ENCODE data around the gene FARP2. TPM values are rescaled to one million over a fixed set of nuclear protein-coding genes. Genes with fewer than 3 reads are reported as not detected.

The FARP2 gene
- 22.2 and 31.9 TPM in 2 replicates for total RNA-seq

GRCh38 chr2:241355983-241356870 lies at the start of gene FARP2:
Gene FARP2, plus strand, starts transcription at chr2:241356285. Its CDS starts 16,823 bp downstream, at chr2:241373108.

GRCh38 chr2:241315093-241315878 lies 40.8 kb upstream of the FARP2 start, which contains the start of gene HDLBP:
Gene HDLBP, minus strand, starts transcription at chr2:241315672. Its CDS starts 48,803 bp downstream, at chr2:241266869.

DNA sequence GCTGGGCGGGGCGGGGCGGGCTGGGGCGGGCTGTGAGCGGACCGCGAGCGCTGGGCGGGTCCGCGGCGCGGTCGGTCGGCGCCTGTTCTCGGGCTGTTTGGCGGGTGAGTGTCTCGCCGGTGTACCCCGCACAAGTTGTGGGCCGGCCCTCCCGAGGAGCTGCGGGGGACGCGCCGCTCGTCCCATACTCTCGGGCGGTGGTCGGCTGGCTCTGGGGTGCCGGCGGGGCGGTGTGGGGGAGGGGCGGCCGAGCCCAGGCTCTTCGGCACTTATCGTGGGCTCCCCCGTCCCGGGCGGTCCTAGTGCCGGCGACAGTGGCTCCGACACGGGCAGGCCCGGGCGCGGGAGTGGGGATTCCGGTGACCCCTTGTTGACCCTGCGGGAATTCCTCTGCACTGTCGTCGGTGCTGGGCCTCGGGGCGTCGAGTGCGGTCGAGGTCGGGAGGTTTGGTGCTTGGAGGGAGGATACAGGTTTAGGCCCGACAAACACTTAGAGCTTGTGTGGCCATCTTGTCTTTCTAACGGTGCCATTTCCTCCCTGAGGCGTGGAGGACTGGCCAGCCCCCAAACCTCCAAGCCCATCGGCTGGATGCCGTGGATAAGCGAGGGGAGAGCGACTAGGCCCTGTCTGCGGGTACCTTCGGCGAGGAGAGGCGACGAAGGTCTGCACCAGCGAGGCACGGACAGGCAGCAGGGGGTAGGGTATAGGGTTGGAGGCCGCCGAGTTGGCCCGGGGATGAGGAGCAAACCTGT lies 40.0 kb upstream of the FARP2 start, which contains the start of gene SEPTIN2:
SEPTIN2 (plus strand) TSS at position 47 of the 753 bp plus-strand sequence. CDS start 8,308 bp downstream, outside the sequence.

GRCh38 chr2:241508240-241509154 lies 152.4 kb downstream of the FARP2 start, which contains the start of gene STK25:
Gene STK25, minus strand, starts transcription at chr2:241508584. Its CDS starts 549 bp downstream, at chr2:241508035.

Other genes starting within 250 kb of the FARP2 start
- 2.5 and 3.9 TPM in 2 replicates for gene PASK, start 206.8 kb upstream of the FARP2 start, total RNA-seq
- 115 and 132 TPM in 2 replicates for gene PPP1R7, start 205.8 kb upstream of the FARP2 start, total RNA-seq
- gene ANO7, start 167.6 kb upstream of the FARP2 start, total RNA-seq: 0.09 and 0.63 TPM in 2 replicates
- 1,295 and 1,692 TPM in 2 replicates for gene HDLBP, start 40.6 kb upstream of the FARP2 start, total RNA-seq
- gene SEPTIN2, start 40.4 kb upstream of the FARP2 start, total RNA-seq: 405 and 430 TPM in 2 replicates
- gene STK25, start 152.3 kb downstream of the FARP2 start, total RNA-seq: 138 and 195 TPM in 2 replicates
- gene BOK, start 202.5 kb downstream of the FARP2 start, total RNA-seq: 6.7 and 9.3 TPM in 2 replicates